GM21737 (cell line): ENCODE measurements around the gene ZDHHC11.
"Not testable (repeated sequence)": the region's sequence is repeated elsewhere in the genome, so short reads cannot be mapped to it uniquely, and the experiment has no call there.

Source experiments
- ATAC-seq: cut with Tn5 transposase; IDR thresholded peaks from one replicate; pipeline ENCODE4 v1.9.1; 2021; ENCODE audit warnings: mild to moderate bottlenecking, moderate library complexity; ENCODE audit not compliant: unreplicated experiment

The ZDHHC11 gene

DNA sequence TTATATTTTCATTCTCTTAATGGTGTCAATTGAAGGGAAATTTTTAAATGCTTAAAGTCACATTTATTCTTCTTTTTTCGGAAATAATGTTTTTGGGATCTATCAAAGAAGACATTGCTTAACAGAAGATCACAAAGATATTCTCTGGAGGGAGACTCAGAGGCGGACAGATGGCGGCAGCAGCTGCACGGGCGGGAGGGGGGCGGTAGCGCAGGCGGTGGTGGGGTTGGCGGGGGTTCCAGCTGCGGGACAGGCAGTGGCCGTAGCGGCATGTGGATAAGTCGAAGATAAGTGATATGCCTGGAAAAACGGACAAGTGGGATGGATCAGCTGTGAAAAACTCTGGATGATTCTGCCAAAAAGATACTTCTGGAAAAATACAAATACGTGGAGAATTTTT, 34.6 kb downstream of the ZDHHC11 start:
- no peak for ATAC-seq

DNA sequence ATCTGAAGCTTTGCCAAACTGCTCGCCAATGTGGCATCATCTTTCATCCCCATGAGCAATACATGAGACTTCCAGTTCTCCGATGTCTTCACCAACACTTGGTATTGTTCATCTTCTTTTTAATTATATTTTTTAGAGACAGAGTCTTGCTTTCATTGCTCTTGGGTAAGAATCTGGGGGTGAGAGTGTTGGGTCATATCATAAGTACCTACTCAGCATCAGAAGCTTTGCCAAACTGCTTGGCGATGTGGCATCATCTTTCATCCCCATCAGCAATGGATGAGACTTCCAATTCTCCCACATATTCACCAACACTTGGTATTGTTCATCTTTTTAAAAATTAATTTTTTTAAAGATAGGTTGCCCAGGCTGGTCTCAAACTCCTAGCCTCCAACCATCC, 35.3 kb downstream of the ZDHHC11 start:
- ATAC-seq: no peak

DNA sequence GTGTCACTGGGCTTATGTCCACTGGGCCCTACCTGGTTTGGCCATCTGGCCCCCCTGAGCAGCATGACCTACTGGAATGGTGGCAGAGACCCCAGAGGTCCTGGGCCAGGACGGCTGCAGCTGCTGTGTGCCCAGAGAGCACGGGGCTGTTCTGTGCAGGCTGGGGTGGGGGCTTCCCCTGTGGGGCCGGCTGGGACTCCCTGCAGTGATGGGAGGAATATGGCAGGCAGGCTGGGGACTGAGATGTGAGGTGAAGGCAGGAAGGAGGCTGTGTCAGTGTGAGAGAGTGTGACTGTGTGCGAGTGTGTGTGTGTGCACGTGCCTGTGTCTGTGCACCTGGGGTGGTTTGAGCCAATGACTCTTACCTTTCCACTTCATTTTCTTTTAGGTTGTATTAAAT, 37.2 kb downstream of the ZDHHC11 start:
- not testable (repeated sequence) for ATAC-seq

DNA sequence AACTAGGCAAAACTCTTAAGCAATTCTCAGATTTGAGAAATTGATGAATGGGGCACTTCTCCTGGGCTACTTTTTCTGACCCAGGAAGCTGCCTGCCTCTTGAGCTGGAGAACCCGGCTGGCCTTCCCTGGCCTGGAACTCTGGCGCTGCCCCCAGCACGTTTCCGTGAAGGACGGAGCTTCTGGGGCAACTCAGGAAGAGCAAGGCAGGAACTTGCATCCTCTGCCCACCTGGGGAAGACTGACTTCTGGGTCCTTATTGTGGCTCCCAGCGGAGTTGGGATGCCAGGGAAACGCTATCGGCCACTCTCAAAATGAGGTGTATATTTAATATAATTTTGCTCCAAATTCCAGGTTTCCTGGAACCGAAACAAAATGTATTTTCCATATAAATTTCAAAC, 39.4 kb downstream of the ZDHHC11 start:
- not testable (repeated sequence) for ATAC-seq

DNA sequence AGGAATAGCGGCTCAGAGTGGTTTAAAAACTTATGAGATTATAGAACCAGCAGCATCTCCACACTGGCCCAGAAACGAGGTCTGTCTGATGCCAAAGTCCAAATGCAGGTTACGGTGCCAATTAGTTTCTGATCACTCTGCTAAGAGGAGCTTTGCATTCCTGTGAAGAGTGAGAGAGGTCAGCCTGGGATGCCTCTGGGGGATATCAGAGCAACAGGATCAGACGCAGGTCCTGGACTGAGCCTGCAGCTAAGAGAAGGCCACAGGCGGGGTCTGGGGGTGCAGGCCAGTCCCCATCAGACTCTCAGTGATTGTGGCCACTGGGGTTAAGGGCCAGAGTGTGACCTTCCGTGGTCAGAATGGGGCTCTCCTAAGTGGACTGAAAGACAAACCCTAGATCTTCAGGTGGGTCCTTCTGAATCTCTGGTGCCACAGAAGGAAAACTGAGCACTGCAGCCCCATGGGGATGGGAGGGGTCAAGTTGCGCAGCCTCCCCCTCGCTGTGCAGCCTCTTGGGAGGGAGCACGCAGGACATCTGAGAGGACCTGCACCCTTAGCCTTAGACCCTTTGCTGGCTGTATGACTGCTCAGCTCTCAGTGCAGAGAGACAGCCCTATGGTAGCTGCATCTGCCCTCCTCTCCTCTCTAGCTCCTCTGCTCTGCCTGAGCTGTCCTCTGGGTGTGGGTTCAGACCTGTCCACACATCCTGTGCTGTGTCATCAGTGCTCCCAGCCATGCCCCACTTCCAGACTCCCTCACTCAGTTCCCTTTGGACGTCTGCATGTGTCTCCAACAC, 42.9 kb downstream of the ZDHHC11 start:
- not testable (repeated sequence) for ATAC-seq

DNA sequence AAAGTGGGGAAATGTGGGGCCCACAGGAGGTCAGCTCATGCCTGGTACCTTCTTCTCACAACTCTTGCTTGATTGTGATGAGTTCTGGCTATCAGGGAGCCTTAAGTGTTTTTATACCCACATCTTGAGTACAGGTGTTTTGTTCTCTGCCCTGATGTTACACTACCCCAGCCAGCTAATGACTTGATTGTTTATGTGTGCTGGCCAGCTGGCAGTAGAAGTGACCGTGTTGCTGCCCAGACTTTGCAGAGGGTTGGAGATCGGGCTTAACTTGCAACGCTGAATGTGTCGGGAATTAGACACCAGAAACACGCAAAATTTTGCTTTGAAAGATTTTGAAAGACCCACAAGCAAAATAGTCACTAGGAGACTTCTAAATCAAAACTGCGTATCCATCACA, 49.3 kb downstream of the ZDHHC11 start:
- no peak for ATAC-seq

DNA sequence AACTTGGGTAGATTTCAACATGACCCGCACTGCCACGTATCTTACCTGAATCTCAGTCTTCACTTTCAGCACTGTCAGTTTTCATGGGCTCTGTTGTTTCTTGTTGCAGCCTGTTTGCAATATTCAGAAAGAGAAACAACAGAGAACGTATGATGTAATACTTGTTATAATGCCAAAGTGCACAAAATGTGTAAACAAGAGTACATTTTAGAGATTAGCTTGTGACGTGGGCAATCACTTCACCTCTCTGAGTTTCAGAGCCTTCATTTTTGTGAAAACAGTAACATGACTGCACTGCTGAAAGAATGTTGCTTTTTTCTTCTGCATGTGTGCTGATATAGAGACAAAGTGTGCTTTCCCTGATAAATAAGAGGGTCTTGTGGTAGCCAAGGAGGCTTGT, 49.7 kb downstream of the ZDHHC11 start:
- not testable (repeated sequence) for ATAC-seq

DNA sequence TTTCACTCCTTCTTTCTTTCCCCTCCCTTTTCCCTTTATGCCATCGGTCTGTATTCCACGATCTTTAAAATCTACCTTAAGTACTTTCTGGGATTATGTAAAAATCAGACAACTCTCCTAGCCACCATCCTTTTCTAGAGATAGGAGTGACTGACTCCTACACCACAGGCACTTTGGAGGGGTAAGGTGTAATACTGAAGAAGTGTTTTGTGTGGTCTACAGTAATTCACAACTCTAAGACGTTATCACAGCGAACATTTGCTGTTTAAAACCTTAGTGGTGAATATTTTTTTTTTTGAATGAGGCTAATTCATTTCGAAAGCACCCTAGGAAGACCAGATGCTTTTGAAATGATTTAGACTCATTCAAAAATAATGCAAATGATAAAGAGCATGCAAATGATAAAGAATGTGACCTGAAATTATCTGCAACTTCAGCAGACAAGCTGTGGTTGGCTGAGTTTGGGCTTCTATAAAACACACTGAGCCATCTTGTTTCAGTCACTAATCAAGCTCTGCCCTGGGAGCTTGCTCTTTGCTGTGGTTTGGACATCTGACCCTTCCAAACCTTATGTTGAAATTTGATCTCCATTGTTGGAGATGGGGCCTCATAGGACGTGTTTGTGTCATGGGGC, 52.2 kb downstream of the ZDHHC11 start:
- ATAC-seq: not testable (repeated sequence)

DNA sequence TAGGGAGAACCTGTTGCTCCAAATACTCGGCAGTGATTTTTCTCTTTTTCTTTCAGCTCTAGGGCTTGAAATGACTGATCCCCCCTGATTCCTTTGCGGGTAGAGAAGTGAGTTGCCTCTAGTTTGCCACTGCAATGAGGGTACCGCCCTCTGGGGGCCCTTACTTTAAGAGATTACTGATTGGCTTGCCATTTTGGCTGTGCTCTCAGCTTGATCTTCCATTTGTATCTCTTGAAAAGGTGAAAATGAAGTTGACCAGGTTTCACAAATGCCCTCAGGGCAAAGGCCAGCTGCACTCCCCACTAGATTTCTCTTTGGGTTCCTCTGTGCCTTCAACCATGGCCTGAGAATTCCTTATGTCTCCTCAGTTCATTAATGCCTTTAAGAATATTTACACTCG, 52.8 kb downstream of the ZDHHC11 start:
- not testable (repeated sequence) for ATAC-seq

DNA sequence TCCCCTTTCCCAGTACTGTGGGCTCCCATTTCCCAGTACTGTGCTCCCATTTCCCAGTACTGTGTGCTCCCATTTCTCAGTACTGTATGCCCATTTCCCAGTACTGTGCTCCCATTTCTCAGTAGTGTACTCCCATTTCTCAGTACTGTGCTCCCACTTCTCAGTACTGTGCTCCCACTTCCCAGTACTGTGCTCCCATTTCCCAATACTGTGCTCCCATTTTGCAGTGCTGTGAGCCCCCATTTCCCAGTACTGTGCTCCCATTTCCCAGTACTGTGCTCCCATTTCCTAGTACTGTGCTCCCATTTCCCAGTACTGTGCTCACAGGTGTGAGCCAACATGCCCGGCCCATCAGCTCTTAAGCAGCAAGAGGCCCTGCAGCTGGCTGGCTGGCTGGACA, 54.9 kb downstream of the ZDHHC11 start:
- not testable (repeated sequence) for ATAC-seq

DNA sequence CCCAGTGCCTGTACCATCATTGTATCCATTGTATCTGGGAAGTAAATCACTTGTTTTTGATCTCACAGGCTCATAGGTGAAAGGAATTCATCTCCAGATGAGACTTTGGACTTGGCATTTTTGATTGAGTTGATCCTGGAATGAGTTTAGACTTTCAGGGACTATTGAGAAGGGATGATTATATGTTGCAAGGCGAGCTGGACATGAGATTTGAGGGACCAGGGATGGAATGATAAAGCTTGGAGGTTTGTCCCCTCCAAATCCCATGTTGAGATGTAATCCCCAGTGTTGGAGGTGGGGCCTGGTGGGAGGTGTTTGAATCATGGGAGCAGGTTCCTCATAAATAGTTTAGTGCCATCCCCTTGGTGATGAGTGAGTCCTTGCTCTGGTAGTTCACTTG, 55.8 kb downstream of the ZDHHC11 start:
- ATAC-seq: not testable (repeated sequence)

DNA sequence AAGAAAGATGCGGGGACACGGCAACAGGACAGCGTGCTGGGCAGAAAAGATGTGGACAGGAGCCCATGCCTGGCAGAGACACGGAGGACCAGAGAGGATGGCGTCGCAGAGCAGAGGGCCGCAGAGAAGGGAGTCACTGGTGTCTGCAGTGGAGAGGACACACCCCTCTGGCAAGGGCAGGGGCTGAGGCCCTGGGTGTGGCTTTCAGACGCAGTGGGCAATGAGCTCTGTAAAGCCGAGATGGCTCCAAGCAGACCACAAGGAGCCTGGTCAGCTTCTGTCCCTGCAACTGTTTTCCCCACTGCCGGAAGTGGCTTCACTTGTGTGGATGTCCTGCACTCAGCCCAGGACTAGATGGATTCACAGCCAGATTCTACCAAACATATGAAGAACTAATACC, 62.1 kb downstream of the ZDHHC11 start:
- not testable (repeated sequence) for ATAC-seq

DNA sequence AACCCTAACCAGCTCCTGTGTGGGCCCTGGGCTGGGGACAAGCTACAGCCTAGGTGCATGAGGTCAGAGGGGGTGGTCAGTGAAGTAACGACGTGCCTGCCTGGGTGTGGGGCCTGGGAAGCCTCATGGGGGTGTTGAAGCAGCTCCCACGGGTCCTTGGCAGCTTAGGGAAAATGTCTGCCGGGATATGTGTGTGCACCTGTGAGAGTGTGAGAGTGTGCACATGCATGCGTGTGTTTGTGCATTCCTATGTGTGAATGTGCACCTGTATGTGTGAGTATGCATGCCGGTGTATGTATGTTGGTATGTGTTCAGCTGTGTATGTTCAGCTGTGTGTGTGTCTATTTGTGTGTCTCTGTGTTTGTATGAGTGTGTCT, 62.9 kb downstream of the ZDHHC11 start:
- ATAC-seq: not testable (repeated sequence)

DNA sequence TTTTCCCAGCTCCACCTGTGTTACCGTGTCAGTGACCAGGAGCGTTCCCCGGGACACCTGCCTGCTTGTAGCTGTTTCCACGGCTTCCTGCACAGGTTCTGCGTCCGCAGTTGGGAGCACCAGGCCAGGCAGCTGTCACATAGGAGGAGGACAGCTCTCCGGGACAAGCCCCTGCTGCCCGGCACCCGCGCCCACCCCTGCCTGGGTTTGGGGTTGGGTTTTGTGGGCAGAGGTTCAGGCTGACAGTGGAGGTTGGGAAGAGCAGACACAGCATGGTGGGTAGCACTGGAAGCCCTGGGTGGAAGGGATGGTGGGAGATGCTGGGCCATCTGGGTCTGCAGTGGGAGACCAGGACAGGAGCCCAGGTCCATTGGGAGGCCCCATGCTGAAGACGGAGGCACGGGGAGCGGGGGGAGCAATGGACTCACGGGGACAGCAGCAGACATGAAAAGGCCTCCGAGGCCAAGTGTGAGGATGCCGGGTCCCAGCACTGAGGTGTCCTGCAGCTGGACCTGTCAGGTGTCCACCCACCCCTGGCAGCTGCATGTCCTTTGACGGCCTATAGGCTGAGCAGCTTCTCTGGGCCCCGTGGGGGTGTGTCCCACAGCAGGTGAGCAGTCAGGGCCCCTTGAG, 63.4 kb downstream of the ZDHHC11 start:
- ATAC-seq: not testable (repeated sequence)

DNA sequence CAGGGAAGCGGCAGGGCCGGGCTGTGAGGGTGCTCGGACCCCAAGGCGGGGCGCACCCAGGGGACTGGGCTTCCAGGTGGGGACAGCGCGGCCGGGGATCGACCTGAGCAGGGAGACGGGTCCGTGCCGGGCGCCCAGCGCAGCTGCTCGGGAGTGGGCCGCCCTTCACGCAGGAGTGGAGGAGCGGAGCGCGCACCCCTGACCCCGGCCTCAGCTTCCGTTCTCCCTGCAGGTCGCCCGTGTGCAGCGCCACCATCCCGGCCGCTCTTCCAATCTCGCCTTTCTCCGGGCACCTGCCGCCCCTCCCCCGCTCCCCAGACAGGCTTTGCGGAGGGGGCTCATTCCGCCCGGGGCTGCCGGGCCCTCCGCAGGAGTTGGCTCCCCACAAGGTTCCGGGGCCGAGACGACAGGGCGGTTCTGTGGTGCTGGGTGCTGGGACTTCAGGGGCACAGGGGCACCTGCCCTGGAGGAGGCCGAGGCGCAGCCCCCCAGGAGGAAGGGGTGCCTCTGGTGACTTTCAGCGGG, 65.5 kb downstream of the ZDHHC11 start:
- not testable (repeated sequence) for ATAC-seq

DNA sequence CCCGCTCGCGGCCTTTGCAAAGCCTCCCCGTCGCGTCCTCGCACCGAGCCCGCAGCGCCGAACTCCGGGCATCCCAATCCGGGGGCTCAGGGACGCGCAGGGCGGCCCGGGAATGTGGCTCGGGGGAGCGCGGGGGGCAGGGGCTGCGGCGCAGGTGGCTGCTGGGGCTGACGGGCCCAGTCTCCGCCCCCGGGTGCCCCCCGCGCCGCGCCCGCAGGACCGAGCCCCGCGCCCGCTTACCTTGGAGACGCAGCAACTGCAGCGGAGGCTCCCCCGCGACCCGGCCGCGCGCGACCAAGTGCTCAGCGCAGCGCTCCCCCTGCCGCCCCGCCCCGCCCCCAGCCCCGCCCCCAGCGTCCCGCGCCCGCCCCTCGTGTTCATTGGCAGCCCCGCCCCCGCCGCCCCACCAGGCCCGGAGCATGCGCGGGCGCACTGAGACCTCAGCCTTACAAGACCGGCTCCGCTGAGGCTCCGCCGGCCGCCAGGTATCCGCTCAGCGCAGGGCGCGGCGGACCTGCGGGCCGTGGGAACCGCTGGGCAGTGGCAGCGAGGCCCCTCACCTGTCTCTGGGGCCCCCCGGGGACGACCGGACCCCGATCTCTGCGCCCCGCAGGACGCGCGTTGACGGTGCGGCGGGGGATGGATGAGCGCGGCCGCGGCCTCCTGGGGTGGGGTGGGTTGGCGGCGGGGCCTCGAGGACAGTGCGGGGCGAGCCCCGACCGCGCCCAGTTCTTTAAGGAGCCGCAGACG, 66.2 kb downstream of the ZDHHC11 start, which contains the start of gene ZDHHC11B:
ZDHHC11B (minus strand) TSS at position 302 of the 750 bp plus-strand sequence. CDS start 17,810 bp downstream, outside the sequence.
- not testable (repeated sequence) for ATAC-seq

DNA sequence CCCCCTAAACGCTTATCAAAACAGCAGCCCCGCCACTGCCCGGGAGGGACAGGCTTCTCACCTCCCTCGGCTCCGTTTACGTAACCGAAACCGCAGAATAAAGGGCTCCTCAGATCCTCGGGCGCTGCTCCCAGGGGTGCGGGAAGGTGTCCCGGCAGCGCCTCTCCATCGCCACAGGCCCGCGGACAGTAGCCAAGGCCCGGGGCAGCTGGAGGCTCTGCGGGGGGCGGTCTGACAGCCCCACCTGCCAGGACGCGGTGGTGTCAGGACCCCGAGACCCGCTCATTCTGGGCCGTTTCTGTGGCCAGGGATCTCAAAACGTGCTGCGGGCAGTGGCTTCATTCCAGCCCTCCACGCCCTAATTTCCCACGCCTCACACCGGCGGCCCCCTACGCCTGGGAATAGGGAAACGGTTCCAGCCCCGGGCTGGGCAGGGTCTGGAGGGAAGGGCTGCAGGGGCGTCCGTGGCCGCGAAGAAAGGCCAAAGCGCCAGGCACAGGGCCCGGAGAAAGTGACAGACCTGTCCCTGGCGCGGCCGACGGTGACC, 66.8 kb downstream of the ZDHHC11 start:
- not testable (repeated sequence) for ATAC-seq

DNA sequence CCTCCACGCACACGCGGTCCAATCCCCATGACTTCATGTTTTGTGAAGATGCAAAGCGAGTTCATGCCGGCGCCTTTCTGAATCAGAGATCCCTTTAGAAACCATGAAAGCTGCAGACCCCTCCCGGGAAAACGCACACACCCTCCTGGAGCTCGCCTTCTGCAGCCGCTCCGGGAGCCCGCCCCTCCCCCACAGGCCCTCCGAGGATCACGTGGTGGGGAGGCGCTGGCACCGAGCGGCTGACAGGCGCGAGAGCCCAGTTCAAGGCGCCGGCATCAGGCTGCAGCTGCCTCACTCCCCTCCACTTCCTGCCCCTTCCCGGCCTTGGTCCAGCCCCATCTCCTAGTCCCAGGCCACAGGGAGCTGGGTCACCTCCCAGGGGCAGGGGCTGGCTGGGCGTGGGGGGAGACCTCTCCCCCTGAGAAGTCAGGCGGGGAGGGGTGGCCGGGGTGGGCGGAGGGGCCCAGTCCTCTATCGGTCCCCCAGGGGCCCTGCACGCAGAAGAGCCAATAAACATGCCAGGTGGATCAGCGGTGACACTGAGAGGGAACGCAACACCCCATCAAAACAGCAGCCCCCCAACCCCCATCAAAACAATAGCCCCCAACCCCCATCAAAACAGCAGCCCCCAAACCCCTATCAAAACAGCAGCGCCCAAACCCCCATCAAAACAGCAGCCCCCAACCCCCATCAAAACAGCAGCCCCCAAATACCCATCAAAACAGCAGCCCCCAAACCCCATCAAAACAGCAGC, 67.6 kb downstream of the ZDHHC11 start:
- not testable (repeated sequence) for ATAC-seq

DNA sequence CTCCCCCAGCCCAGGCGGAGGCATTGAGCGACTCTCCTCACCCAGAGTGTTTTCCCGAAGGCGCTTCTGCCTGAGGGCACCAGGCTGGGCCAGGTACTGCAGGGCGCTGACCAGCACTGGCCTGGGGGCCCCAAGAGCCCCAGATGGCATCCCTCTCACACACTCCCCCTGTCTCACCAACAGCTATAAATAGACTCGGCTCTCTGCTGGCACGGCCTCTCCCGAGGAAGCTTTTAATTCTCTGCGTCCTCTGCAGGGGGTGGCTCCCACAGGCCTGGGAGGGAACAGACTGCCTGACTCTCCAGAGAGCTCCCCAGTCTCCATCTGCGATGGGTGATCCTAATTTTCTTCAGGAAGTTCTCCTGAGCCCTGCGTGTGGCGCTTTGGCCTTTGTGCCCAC, 68.4 kb downstream of the ZDHHC11 start:
- ATAC-seq: not testable (repeated sequence)

DNA sequence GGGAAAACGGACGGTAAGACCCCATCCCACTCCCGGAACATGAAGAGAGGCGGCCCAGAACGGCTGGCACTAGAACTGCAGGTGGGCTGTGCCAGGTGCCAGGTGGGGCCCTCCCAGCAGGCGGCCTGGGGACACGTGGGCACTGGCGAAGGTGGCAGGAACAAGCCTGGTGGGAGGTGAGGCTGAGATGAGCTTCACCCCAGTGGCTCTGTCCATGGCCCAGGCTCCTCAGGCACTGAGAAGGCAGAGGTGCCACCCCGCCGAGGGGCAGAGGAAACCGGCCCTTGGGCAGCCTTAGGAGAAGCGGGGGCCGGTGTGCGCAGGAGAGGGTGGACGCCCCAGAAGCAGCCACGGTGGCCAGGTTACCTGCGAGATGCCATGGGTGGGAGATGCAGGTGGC, 70.2 kb downstream of the ZDHHC11 start:
- ATAC-seq: not testable (repeated sequence)
